Measurements from ENCODE around the gene ENO2. TPM values are rescaled to one million over a fixed set of nuclear protein-coding genes. Genes with fewer than 3 reads are reported as not detected.
A peak's percentile ranks its signal among the peaks of the same experiment; 100 is the strongest.
"Not testable (repeated sequence)": the region's sequence is repeated elsewhere in the genome, so short reads cannot be mapped to it uniquely, and the experiment has no call there.

ENO2 gene
- polyA plus RNA-seq (2012; ENCODE audit: missing spikeins): 191 TPM

- DNase-seq (ENCODE audit: insufficient read length) (peak; percentile 89), FAIRE-seq (peak; percentile 92)
- no peak for TF ChIP-seq POLR2A (IDR thresholded peaks at IDR 0.05; ENCODE audit: low read depth, low read length)
- TF ChIP-seq POLR2AphosphoS5 (IDR thresholded peaks at IDR 0.05; ENCODE audit: low read depth, low read length): no peak
Measured at GRCh38 chr12:6914246-6914946, at the start of gene ENO2. Gene ENO2 (plus strand): TSS chr12:6914580. CDS start chr12:6915833, 1,253 bp downstream.

- FAIRE-seq; DNase-seq (ENCODE audit: insufficient read length): not testable (repeated sequence)
Measured at GRCh38 chr12:6865307-6865706, 49.1 kb upstream of the ENO2 start.

GRCh38 chr12:6866163-6866919 is 48.0 kb upstream of the ENO2 start:
- DNase-seq (ENCODE audit: insufficient read length) (no peak), FAIRE-seq (peak; percentile 72)
- TF ChIP-seq POLR2AphosphoS5 (IDR thresholded peaks at IDR 0.05; ENCODE audit: low read depth, low read length) (no peak), POLR2A (IDR thresholded peaks at IDR 0.05; ENCODE audit: low read depth, low read length) (no peak), TAF1 (IDR thresholded peaks at IDR 0.05; ENCODE audit: borderline replicate concordance, low read depth, low read length) (no peak)

GRCh38 chr12:6866920-6867412 is 47.4 kb upstream of the ENO2 start:
- FAIRE-seq (no peak), DNase-seq (ENCODE audit: insufficient read length) (no peak)
- TF ChIP-seq POLR2AphosphoS5 (IDR thresholded peaks at IDR 0.05; ENCODE audit: low read depth, low read length) (no peak), POLR2A (IDR thresholded peaks at IDR 0.05; ENCODE audit: low read depth, low read length) (no peak), TAF1 (IDR thresholded peaks at IDR 0.05; ENCODE audit: borderline replicate concordance, low read depth, low read length) (no peak)

DNA sequence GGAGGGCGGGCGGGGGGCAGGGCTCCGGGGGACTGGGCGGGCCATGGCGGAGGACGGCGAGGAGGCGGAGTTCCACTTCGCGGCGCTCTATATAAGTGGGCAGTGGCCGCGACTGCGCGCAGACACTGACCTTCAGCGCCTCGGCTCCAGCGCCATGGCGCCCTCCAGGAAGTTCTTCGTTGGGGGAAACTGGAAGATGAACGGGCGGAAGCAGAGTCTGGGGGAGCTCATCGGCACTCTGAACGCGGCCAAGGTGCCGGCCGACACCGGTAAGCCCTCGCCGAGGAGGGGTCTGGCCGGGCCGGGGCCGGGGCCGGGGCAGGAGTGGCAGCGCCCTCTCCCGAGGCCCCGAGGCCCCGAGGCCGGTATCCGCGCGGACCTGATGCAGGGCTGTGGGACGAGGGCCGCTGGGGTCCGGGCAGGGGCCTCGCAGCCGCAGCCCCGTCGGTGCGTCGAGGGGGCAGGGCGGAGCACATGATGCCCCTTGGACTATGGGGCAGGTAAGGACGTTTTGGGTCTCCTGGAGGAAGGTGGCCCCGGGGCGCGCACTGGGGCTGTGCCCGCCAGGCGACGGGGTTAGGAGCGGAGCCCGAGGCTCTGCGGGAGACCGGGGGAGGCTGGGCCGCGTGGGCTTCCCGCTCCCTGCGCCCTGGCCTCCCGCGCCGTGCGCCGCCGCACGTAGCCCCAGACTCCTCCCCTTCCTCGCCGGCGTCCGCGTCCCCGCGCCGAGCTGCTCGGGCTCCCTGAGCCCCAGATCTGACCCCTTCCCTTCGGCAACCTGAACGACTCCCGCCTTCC is 46.8 kb upstream of the ENO2 start, which contains the start of gene TPI1:
Gene TPI1, plus strand, starts transcription at position 119 of the 798 bp plus-strand sequence. Its CDS starts 36 bp downstream, at position 155.
- peak; percentile 97 for FAIRE-seq
- peak; percentile 94 for DNase-seq (ENCODE audit: insufficient read length)
- TF ChIP-seq POLR2A (IDR thresholded peaks at IDR 0.05; ENCODE audit: low read depth, low read length) (peak; percentile 99), TAF1 (IDR thresholded peaks at IDR 0.05; ENCODE audit: borderline replicate concordance, low read depth, low read length) (peak; percentile 95), POLR2AphosphoS5 (IDR thresholded peaks at IDR 0.05; ENCODE audit: low read depth, low read length) (peak; percentile 98)

GRCh38 chr12:6868211-6869048 is 46.0 kb upstream of the ENO2 start:
- DNase-seq (ENCODE audit: insufficient read length): no peak
- TF ChIP-seq POLR2AphosphoS5 (IDR thresholded peaks at IDR 0.05; ENCODE audit: low read depth, low read length): peak; percentile 8; the same call in 1 of the 2 replicates
- TF ChIP-seq POLR2A (IDR thresholded peaks at IDR 0.05; ENCODE audit: low read depth, low read length): no peak
- TF ChIP-seq TAF1 (IDR thresholded peaks at IDR 0.05; ENCODE audit: borderline replicate concordance, low read depth, low read length): no peak
- peak; percentile 50 for FAIRE-seq

- peak; percentile 86 for FAIRE-seq
- TF ChIP-seq POLR2AphosphoS5 (IDR thresholded peaks at IDR 0.05; ENCODE audit: low read depth, low read length) (0 out of 2 replicates have a peak, but pooled peaks have one; percentile 6), POLR2A (IDR thresholded peaks at IDR 0.05; ENCODE audit: low read depth, low read length) (no peak)
- peak; percentile 56 for DNase-seq (ENCODE audit: insufficient read length)
Measured at GRCh38 chr12:6869049-6870021, 45.0 kb upstream of the ENO2 start.

GRCh38 chr12:6870304-6870703 is 44.1 kb upstream of the ENO2 start:
- not testable (repeated sequence) for FAIRE-seq; DNase-seq (ENCODE audit: insufficient read length)

DNA sequence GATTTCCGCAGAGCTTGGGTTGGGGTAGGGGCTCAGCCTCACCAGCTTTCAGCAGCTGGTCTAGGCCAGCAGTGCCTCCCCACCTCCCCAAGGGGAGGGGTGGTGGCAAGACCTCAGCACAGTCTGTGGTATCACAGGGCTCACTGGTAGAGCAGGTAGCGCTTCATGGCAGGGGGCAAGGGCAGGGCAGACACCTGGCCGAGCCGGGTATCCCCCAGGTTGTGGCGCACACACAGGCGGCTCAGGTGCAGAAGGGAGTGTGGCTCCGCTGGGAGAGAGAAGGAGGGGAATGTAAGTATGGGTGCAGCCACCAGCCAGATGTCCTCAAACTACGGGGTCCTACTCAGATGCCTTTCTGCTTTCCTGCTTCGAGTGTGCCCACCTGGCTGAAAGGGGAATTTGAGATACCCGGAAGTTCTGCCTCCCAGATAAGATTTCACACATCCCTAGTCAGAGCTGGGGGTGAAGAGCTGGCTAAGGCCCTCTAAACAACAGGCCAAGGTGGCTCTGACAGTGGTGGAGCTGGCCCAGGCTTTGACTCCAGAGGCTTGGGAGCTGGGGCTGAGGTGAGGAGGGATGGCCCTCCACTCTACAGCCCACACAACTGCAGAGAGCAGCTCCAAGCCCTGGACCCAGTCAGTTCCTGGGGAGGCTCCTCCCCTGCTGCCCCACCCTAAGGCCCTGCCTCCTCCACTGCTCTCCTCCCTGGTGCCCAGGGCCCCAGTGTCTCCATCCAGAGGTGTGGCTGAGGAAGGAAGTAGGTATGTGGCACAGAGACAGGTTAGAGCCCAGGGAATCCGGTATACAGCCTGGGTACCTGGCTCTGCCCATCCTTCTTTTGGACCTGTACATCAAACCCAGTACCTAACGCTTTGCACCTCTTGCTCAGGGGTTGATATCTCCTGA is 43.1 kb upstream of the ENO2 start:
- DNase-seq (ENCODE audit: insufficient read length): no peak
- FAIRE-seq: peak; percentile 58

More for the DNA sequence above, 43.1 kb upstream of the ENO2 start:
- peak; percentile 51; the same call in 1 of the 2 replicates for TF ChIP-seq POLR2A (IDR thresholded peaks at IDR 0.05; ENCODE audit: low read depth, low read length)
- no peak for TF ChIP-seq TAF1 (IDR thresholded peaks at IDR 0.05; ENCODE audit: borderline replicate concordance, low read depth, low read length)
